HG02588 (cell line): ENCODE measurements around the gene AMPH.
"Not testable (repeated sequence)": the region's sequence is repeated elsewhere in the genome, so short reads cannot be mapped to it uniquely, and the experiment has no call there.

Experiments
- ATAC-seq: cut with Tn5 transposase; IDR thresholded peaks from one replicate; pipeline ENCODE4 v1.9.1; 2021; ENCODE audit warnings: mild to moderate bottlenecking, moderate library complexity; ENCODE audit not compliant: unreplicated experiment

The AMPH gene

GRCh38 chr7:38398725-38399321 lies 232.3 kb downstream of the AMPH start:
- peak; percentile 79 for ATAC-seq

- ATAC-seq = no peak
Measured at GRCh38 chr7:38396852-38397251, 234.3 kb downstream of the AMPH start.

- not testable (repeated sequence) for ATAC-seq
Measured at GRCh38 chr7:38395921-38396552, 235.1 kb downstream of the AMPH start.

- no peak for ATAC-seq
Measured at GRCh38 chr7:38394660-38395059, 236.5 kb downstream of the AMPH start.

GRCh38 chr7:38393874-38394273 lies 237.3 kb downstream of the AMPH start:
- ATAC-seq = peak; percentile 53

- no peak for ATAC-seq
Measured at GRCh38 chr7:38391751-38392150, 239.4 kb downstream of the AMPH start.

- ATAC-seq = no peak
Measured at GRCh38 chr7:38385682-38386081, 245.5 kb downstream of the AMPH start.

- ATAC-seq = no peak
Measured at GRCh38 chr7:38383281-38383680, 247.9 kb downstream of the AMPH start.

GRCh38 chr7:38382684-38383083 lies 248.5 kb downstream of the AMPH start:
- no peak for ATAC-seq

GRCh38 chr7:38375453-38375852 lies 255.7 kb downstream of the AMPH start:
- no peak for ATAC-seq

GRCh38 chr7:38374507-38374906 lies 256.7 kb downstream of the AMPH start:
- no peak for ATAC-seq

GRCh38 chr7:38373155-38373554 lies 258.0 kb downstream of the AMPH start:
- ATAC-seq = no peak

GRCh38 chr7:38372290-38372689 lies 258.9 kb downstream of the AMPH start:
- ATAC-seq = no peak

GRCh38 chr7:38369816-38370493 lies 261.2 kb downstream of the AMPH start:
- peak; percentile 82 for ATAC-seq

- no peak for ATAC-seq
Measured at GRCh38 chr7:38368191-38368605, 263.0 kb downstream of the AMPH start.

GRCh38 chr7:38367301-38367890 lies 263.8 kb downstream of the AMPH start:
- peak; percentile 54 for ATAC-seq

GRCh38 chr7:38363379-38363778 lies 267.8 kb downstream of the AMPH start:
- ATAC-seq = peak; percentile 28

GRCh38 chr7:38362611-38363237 lies 268.4 kb downstream of the AMPH start:
- peak; percentile 45 for ATAC-seq

- no peak for ATAC-seq
Measured at GRCh38 chr7:38360776-38361175, 270.4 kb downstream of the AMPH start.

GRCh38 chr7:38359071-38359601 lies 272.0 kb downstream of the AMPH start:
- peak; percentile 71 for ATAC-seq

GRCh38 chr7:38358273-38358831 lies 272.8 kb downstream of the AMPH start:
- ATAC-seq = not testable (repeated sequence)
